GM19395 (cell line): Measurements from ENCODE around the gene BAMBI.

Experiments
- ATAC-seq: cut with Tn5 transposase; IDR thresholded peaks from one replicate; pipeline ENCODE4 v1.9.1; 2021; ENCODE audit warnings: mild to moderate bottlenecking, moderate library complexity; ENCODE audit not compliant: unreplicated experiment

The BAMBI gene

GRCh38 chr10:28674782-28675181, 2.5 kb upstream of the BAMBI start:
- ATAC-seq = no peak

GRCh38 chr10:28676326-28676967, 874 bp upstream of the BAMBI start:
- peak; percentile 1 for ATAC-seq

GRCh38 chr10:28677888-28678686, 766 bp downstream of the BAMBI start:
- peak; percentile 9 for ATAC-seq

- ATAC-seq = no peak
Observed at GRCh38 chr10:28678687-28679457, 1.6 kb downstream of the BAMBI start.

- no peak for ATAC-seq
Observed at GRCh38 chr10:28679581-28680357, 2.4 kb downstream of the BAMBI start.

- ATAC-seq = no peak
Observed at GRCh38 chr10:28680358-28680752, 3.0 kb downstream of the BAMBI start.

GRCh38 chr10:28681291-28681763, 4.0 kb downstream of the BAMBI start:
- ATAC-seq = no peak

- no peak for ATAC-seq
Observed at GRCh38 chr10:28681928-28682750, 4.8 kb downstream of the BAMBI start.

- no peak for ATAC-seq
Observed at GRCh38 chr10:28684157-28684985, 7.0 kb downstream of the BAMBI start.

- ATAC-seq = no peak
Observed at GRCh38 chr10:28684986-28685580, 7.8 kb downstream of the BAMBI start.

- ATAC-seq = no peak
Observed at GRCh38 chr10:28685717-28686116, 8.4 kb downstream of the BAMBI start.

GRCh38 chr10:28686835-28687682, 9.7 kb downstream of the BAMBI start:
- no peak for ATAC-seq

GRCh38 chr10:28687683-28688001, 10.3 kb downstream of the BAMBI start:
- no peak for ATAC-seq

GRCh38 chr10:28690545-28690944, 13.2 kb downstream of the BAMBI start:
- no peak for ATAC-seq

- ATAC-seq = no peak
Observed at GRCh38 chr10:28691187-28691694, 13.9 kb downstream of the BAMBI start.

- ATAC-seq = no peak
Observed at GRCh38 chr10:28692050-28692449, 14.7 kb downstream of the BAMBI start.

GRCh38 chr10:28694530-28694929, 17.2 kb downstream of the BAMBI start:
- no peak for ATAC-seq

- no peak for ATAC-seq
Observed at GRCh38 chr10:28698075-28698474, 20.8 kb downstream of the BAMBI start.
